GM12872 (cell line): ENCODE measurements around the gene BCL2.

Experiments used
- TF ChIP-seq, protein P1 (sequence below): IDR thresholded peaks from 3 replicates; pipeline ENCODE4 v1.5.1; 2011; ENCODE audit warnings: low read depth, mild to moderate bottlenecking, low read length, moderate library complexity; ENCODE audit not compliant: insufficient read depth

BCL2 gene

GRCh38 chr18:63109022-63109421 lies 210.5 kb downstream of the BCL2 start:
- TF ChIP-seq, protein P1, sequence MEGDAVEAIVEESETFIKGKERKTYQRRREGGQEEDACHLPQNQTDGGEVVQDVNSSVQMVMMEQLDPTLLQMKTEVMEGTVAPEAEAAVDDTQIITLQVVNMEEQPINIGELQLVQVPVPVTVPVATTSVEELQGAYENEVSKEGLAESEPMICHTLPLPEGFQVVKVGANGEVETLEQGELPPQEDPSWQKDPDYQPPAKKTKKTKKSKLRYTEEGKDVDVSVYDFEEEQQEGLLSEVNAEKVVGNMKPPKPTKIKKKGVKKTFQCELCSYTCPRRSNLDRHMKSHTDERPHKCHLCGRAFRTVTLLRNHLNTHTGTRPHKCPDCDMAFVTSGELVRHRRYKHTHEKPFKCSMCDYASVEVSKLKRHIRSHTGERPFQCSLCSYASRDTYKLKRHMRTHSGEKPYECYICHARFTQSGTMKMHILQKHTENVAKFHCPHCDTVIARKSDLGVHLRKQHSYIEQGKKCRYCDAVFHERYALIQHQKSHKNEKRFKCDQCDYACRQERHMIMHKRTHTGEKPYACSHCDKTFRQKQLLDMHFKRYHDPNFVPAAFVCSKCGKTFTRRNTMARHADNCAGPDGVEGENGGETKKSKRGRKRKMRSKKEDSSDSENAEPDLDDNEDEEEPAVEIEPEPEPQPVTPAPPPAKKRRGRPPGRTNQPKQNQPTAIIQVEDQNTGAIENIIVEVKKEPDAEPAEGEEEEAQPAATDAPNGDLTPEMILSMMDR, result no peak

DNA sequence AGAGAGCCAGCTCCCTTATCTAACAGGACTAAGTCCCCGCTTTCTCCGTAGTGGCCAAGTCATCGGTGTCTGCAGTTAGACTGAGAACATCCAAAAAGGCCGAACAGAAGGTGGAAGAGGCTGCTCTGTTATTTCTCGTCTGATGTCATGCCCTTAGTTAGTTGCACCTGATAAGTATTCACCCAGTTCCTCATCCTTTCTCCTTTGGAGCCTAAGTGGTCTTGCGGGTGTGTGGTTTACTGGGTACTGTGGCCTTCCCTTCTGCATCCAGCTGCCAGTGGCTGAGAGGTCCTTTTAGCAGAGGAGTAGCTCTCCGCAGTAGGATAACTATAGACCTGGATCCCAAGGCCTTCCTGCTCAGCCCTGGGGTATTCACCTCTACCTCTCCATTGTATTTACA lies 211.6 kb downstream of the BCL2 start:
- TF ChIP-seq, protein P1, result no peak

DNA sequence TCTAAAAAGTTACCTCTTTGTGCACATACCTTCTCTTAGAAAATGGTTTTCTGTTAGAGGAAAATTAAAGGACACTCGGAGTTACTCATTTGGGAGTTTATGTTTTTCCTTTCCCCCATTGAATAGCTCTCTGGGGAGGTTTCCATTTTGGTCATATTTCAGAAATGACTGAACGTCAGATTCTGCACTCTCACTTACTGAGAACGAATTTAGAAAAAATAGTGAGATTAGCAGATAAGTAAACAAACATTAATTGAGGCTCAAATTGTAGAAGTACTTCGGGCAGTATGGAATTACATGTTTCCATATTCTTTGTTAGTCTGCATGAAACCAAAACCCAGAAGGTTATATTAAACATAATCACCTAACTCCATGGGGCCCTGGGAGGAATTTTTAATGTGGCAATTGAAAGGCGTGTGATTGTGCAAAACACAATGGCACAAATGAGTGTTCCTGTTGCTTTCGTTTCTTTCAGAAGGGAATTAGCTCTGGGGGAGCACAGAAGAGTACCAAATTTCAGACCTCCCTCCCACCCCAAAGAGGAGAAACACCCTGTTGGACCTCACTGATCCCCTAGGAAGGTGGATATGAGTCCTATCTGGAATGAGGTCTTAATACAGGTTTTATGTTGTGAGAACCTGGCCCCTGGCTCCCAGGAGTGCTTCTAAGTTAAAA lies 212.3 kb downstream of the BCL2 start:
- TF ChIP-seq, protein P1, result no peak

DNA sequence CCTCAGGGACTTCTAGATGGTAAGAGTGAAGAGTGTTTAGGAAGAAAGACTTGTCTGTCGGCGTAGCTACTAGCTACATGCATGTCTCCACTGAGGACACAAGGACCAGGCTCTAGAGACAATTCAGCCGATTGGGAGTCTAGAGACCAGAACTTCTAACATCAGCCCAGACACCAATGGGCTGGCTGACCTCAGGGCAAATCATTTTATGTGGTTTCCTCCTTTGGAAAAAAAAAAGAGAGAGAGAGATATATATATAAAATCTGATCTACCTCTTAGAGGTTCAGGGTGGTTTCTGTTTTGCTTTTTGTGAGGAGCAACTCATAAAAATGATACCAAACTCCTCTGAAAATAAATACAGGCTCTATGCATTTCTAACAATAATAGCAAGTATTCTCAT lies 212.8 kb downstream of the BCL2 start:
- TF ChIP-seq, protein P1, result no peak

- TF ChIP-seq, protein P1, result no peak
Observed at GRCh38 chr18:63105636-63106316, 213.8 kb downstream of the BCL2 start.

DNA sequence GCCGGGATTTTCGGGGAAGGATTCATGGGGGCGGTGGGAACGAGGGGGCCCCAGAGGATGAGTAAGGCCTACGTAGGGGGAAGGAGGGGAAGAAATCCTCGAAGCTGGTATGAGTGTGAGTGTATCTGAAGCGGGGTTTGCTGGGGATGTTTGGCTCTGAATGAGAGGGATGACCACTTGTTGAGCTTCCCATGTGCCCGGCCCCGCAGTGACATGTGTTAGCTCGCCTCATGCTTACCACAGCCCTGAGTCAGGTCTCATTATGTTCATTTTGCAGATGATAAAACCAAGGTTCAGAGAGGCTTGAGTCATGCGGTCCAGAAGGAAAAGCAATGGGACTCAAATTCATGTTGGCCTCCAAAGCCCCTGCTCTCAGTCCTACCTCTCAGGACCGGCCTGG lies 214.7 kb downstream of the BCL2 start:
- TF ChIP-seq, protein P1, result no peak

DNA sequence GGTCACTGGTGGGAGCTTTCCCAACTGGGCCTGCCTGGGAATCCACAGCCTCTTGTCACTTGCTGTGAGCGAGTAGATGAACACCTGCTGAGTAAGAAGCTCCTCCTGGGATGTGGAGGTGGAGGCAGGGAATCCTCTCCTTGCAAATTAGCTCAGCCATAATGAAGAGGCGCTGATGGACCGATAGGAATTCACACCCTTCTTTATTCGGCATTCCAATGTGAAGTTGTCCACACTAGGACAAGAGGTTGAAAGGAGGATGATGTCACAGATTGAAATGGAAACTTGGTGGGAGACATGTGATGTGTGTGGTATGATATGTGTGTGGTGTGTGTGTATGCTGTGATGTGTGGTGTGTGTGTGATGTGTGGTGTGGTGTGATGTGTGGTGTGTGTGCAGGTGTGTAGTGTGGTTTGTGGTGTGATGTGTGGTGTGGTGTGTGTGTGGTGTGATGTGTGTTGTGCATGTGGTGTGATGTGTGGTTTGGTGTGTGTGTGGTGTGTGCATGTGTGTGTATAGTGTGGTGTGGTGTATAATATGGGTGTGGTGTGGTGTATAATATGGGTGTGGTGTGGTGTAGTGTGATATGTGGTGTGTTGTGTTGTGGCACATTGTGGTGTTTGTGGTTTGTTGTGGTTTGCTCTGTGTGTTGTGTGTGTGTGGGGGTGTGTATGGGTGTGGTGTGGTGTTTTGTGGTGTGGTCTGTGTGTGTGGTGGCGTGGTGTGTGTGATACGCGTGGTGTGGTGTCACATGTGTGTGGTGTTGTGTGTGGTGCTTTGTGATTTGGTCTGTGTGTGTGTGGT lies 216.4 kb downstream of the BCL2 start:
- TF ChIP-seq, protein P1, result no peak
